GM12878 (cell line): ENCODE results near the gene SETD1A.

Source experiments
- GABPA ChIP-seq: IDR thresholded peaks from 2 replicates; pipeline ENCODE4 v1.6.1; 2014; ENCODE audit warnings: antibody characterized with exemption, low read depth, mild to moderate bottlenecking, inconsistent platforms
- POLR2A ChIP-seq: IDR thresholded peaks from 2 replicates; pipeline ENCODE4 v1.6.1; 2011; ENCODE audit warnings: low read depth, mild to moderate bottlenecking, low read length
- SMAD1 ChIP-seq: fragments of 450-650 bp; IDR thresholded peaks from 2 replicates; pipeline ENCODE4 v1.6.1; 2018; ENCODE audit warnings: mild to moderate bottlenecking, low read depth; ENCODE audit not compliant: partially characterized antibody
- TF ChIP-seq, protein P1 (sequence below): fragments of 450-650 bp; formaldehyde crosslinking; IDR thresholded peaks from 2 replicates; pipeline ENCODE4 v1.4.0; 2022; ENCODE audit warnings: mild to moderate bottlenecking, moderate library complexity

DNA sequence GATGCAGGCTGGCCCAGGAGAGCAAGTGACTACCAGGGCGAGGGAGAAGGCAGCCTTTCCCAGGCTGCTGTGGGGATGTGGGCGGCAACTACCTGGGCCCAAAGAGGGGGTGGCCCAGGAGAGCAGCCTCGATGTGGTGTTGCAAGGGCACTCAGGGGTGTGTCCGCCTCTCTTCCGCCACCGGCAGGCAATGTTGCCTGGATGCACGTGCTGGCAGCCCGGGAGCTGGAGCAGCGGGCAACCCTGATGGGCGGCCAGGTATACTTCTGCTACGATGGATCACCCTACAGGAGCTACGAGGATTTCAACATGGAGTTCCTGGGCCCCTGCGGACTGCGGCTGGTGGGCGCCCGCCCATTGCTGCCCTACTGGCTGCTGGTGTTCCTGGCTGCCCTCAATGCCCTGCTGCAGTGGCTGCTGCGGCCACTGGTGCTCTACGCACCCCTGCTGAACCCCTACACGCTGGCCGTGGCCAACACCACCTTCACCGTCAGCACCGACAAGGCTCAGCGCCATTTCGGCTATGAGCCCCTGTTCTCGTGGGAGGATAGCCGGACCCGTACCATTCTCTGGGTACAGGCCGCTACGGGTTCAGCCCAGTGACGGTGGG lies 30.1 kb downstream of the SETD1A start:
- TF ChIP-seq POLR2A (no peak), SMAD1 (no peak), GABPA (no peak)
- TF ChIP-seq, protein P1, sequence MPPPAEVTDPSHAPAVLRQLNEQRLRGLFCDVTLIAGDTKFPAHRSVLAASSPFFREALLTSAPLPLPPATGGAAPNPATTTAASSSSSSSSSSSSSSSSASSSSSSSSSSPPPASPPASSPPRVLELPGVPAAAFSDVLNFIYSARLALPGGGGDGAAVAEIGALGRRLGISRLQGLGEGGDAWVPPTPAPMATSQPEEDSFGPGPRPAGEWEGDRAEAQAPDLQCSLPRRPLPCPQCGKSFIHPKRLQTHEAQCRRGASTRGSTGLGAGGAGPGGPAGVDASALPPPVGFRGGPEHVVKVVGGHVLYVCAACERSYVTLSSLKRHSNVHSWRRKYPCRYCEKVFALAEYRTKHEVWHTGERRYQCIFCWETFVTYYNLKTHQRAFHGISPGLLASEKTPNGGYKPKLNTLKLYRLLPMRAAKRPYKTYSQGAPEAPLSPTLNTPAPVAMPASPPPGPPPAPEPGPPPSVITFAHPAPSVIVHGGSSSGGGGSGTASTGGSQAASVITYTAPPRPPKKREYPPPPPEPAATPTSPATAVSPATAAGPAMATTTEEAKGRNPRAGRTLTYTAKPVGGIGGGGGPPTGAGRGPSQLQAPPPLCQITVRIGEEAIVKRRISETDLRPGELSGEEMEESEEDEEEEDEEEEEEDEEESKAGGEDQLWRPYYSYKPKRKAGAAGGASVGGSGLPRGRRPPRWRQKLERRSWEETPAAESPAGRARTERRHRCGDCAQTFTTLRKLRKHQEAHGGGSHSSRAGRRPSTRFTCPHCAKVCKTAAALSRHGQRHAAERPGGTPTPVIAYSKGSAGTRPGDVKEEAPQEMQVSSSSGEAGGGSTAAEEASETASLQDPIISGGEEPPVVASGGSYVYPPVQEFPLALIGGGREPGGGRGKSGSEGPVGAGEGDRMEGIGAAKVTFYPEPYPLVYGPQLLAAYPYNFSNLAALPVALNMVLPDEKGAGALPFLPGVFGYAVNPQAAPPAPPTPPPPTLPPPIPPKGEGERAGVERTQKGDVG (CRISPR knock-in tag) = no peak
